GM12865 (cell line): ENCODE data around the gene APBB1IP.

ENCODE experiments used
- DNase-seq: peaks from one replicate; pipeline ENCODE4 v3.0.0; 2010; ENCODE audit warnings: low read depth
- H3K4me3 ChIP-seq: 2 replicates; pipeline ENCODE4 v1.5.1; 2011; ENCODE audit warnings: mild to moderate bottlenecking, low read depth, low read length, control low read depth
- TF ChIP-seq, protein P1 (sequence below): IDR thresholded peaks from 2 replicates; pipeline ENCODE4 v1.5.1; 2011; ENCODE audit warnings: low read length, control low read depth, low read depth, inconsistent platforms; ENCODE audit not compliant: insufficient read depth; ENCODE audit errors: missing control alignments

APBB1IP gene

GRCh38 chr10:26506736-26507135 is 68.6 kb downstream of the APBB1IP start:
- DNase-seq = no peak
- no peak overlapping the region for H3K4me3 ChIP-seq
- TF ChIP-seq, protein P1, sequence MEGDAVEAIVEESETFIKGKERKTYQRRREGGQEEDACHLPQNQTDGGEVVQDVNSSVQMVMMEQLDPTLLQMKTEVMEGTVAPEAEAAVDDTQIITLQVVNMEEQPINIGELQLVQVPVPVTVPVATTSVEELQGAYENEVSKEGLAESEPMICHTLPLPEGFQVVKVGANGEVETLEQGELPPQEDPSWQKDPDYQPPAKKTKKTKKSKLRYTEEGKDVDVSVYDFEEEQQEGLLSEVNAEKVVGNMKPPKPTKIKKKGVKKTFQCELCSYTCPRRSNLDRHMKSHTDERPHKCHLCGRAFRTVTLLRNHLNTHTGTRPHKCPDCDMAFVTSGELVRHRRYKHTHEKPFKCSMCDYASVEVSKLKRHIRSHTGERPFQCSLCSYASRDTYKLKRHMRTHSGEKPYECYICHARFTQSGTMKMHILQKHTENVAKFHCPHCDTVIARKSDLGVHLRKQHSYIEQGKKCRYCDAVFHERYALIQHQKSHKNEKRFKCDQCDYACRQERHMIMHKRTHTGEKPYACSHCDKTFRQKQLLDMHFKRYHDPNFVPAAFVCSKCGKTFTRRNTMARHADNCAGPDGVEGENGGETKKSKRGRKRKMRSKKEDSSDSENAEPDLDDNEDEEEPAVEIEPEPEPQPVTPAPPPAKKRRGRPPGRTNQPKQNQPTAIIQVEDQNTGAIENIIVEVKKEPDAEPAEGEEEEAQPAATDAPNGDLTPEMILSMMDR = no peak

DNA sequence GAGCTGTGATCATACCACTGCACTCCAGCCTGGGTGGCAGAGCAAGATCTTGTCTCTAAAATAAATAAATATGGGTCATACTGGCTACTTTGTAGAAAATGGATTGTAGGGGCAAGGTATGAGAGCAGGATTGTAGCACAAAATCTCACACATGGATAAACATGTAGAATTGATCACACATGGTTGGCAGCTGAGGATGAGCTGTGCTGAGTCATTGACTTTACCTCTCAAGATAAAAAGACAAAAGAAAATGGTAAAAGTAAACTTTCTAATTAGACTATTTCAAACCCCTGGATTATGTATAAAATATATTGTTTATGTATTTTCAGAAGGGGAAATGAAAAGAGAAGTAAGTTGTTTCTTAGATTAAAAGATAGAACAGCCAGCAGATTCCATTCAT is 69.3 kb downstream of the APBB1IP start:
- H3K4me3 ChIP-seq = no peak overlapping the region
- no peak for DNase-seq
- TF ChIP-seq, protein P1 = no peak

DNA sequence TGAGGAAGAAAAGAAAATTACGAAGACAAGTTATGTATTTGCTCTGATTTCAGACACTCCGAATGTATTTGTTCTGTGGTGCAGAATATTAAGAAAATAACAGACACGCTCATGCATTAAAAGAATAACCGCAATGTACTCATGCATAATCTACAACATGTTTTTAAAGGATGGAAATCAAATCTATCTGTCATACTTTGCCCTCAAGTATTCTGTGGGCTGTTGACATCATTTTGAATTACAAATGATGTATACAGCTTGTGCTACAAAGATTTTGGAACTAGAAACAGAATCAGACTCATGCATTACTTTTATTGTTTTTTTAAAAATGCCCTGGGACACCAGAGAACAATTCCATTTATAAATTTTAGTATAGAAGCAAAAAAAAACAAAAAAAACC is 69.9 kb downstream of the APBB1IP start:
- H3K4me3 ChIP-seq = no peak overlapping the region
- TF ChIP-seq, protein P1 = no peak
- no peak for DNase-seq

GRCh38 chr10:26509307-26509706 is 71.2 kb downstream of the APBB1IP start:
- no peak for DNase-seq
- TF ChIP-seq, protein P1 = no peak

DNA sequence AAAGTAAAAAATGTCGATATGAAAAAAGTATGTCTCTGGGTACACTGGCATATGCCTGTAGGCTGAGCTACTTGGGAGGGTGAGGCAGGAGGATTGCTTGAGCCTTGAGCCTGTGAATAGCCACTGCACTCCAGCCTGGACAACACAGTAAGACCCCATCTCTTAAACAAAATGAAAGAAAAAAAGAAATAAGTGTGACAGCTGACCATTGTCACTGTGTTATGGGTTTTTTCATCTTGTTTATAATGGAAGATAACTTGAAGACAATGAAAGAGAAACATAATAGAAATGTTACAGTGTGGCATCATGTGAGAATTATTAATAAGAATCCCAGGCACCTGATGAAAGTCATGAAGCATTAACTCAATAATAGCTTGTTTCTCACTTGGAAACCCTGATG is 75.0 kb downstream of the APBB1IP start:
- no peak overlapping the region for H3K4me3 ChIP-seq
- DNase-seq = no peak
- TF ChIP-seq, protein P1 = no peak

More at GRCh38 chr10:26509307-26509706, 71.2 kb downstream of the APBB1IP start:
- no peak overlapping the region for H3K4me3 ChIP-seq

GRCh38 chr10:26516540-26517101 is 78.5 kb downstream of the APBB1IP start:
- no peak for DNase-seq
- TF ChIP-seq, protein P1 = no peak
- no peak overlapping the region for H3K4me3 ChIP-seq
